ENCODE data around the gene HERPUD2.

DNA sequence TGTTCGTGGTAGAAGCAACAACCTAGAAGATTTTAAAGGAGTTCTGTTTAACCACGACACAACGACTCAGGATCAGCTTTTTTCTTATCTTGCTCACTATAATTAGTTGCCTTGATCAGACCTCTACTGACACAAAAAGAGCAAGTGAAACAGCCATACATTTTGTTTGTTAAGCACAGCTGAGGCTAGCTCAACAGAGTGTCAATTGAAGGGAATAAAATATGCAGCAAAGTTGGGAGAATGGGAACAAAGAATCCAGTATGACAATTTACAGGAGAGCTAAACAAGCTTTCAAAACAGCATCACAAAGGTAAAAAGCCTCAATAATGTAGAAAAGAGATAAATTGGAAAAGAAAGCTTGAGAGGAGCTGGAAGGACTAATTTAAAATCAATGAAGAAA, 40.5 kb upstream of the HERPUD2 start:
- TF ChIP-seq POLR2A (IDR thresholded peaks at IDR 0.05) (no peak), CTCF (IDR thresholded peaks at IDR 0.05 in 4 of 5, conservative IDR thresholded peaks at IDR 0.05 in 1 of 5) (no peak)
